Activated CD8-positive, alpha-beta memory T cell treated with anti-CD3 and anti-CD28 coated beads for 24 hours (primary cell): ENCODE data around the gene ZBED4.
A peak's percentile ranks its signal among the peaks of the same experiment; 100 is the strongest.

Experiments used
- DNase-seq: peaks from one replicate; pipeline ENCODE4 v3.0.0-alpha.2; 2020

ZBED4 gene

DNA sequence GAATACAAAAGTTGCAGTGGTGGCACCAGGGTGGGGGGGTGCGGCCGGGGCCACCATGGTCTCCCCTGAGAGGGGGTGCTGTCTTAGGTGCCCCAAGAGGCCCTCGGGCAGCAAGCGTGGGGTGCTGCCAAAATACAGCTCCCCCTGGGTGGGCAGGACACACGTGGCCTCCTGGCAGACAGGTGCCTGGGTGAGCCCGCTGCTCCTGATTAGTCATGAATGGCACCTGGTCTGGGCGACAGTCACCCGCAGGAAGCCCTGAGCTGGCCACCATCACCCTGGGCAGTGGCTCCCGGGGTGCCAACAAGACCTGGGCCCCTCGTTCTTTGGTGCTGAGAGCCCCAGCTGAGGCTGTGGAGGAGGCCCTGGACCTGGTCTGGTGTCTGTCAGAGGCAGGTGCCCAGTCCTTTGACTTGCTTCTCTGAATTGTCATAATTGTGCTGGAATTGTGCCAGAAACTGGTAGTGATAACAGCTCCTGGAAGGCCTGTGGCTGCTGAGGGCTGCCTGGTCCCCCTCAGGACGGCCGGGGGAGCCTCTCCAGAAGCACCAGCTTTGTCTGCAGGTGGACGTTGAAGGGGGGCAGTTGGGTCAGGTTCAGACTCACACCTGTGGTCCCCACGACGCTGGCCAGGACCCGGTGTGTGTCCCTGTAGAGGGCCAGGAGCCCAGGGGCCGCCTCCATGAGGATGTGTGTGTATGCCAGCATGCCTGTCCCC, 49.8 kb downstream of the ZBED4 start:
- DNase-seq: no peak

DNA sequence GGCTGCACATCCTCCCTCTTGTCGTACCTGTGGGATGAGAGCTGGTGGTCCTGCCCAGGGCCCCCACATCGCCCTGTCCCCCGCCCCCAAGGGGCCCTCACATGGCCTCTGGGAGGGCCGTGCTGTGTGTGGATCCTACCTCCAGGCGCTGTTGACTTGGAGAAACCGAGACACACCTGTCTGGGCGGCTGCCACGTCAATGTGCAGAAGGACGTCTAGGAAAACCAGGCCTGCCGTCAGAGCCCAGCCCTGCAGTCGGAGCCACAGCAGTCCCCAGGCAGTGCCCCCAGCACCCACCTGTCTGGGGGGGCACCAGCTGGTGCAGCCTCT, 50.4 kb downstream of the ZBED4 start:
- DNase-seq: no peak

DNA sequence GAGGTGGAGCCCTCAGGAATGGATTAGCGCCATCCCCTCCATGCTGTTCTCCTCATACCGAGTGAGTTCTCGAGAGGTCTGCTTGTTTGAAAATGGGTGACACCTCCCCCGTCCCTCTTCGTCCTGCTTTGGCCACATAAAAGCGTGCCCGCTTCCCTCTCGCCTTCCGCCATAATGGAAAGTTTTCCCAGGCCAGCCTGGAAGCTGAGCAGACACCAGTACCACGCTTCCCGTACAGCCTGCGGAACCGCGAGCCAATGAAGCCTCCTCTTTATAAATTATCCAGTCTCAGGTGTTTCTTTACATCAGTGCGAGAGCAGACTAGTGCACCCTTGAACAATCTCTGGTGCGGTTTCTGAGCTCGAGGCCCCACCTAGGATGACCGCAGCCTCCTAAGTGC, 51.8 kb downstream of the ZBED4 start:
- no peak for DNase-seq

DNA sequence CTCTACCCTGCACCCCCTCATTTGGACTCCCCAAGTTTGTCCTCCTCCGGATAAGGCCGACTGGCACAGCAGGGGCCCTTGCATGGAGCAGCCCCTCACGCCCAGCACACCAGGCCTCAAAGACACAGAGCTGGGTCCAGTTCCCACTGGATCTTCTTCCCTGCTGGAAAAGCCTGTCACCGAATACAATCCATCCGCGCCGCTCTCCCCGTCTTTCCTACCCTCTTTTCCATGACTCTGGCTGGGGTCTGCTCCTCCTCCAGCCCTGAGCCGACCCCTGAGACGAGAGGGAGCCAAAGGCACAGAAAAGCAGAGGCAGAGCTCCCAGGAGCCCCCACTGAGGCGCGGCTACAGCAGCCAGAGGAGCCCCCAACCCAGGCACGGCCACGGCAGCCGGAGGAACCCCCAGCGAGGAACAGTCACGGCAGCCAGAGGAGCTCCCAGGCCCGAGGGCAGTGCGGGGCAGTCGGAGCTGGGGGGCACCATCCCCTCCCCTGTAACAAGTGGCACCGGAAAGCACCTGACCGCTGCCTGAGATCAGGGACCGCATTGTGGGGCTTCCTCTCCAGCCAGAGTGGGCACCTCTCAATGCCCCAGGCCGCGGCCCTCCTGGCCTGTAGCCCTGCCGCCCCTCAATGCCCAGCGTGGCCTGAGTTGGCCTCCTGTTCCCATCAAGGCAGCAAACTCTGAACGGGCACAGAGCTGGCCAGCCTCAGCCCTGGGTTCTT, 52.6 kb downstream of the ZBED4 start:
- no peak for DNase-seq

- DNase-seq: no peak
These were observed 53.2 kb downstream of the ZBED4 start for GRCh38 chr22:49906799-49907290.

GRCh38 chr22:49907807-49908206, 54.2 kb downstream of the ZBED4 start:
- no peak for DNase-seq

DNA sequence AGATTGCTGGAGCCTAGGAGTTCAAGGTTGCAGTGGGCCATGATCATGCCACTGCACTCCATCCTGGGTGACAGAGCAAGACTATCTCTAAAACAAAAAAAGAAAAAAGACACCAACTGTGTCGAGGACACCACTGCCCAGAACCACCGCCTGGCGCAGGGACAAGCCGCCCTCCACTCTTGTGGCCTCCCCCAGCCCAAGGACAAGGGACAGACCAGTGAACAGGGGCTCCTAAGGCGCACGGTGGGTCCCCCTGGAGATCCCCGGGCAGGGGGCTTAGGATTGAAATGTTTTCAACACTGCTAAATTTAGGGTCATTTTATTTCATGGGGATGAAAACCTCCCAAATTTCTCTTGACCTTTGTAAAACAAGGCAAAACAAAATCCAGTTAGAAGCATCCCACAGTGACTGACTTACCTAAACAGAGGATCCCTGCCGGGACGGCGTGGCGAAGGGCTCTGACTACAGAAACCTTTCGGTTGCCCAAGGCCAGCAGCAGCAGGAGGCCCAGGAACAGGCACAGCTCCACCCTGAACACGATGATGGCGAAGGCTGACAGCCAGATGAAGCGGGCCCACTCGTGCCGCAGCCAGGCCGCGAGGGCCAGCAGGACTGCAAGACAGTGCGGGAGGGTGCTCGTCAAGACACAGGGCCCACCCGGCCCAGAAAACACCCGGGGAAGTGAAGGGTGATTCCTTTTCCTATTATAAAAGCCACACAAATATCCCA, 56.0 kb downstream of the ZBED4 start:
- no peak for DNase-seq

GRCh38 chr22:49910229-49911155, 56.8 kb downstream of the ZBED4 start:
- DNase-seq: no peak

GRCh38 chr22:49911881-49912625, 58.4 kb downstream of the ZBED4 start:
- no peak for DNase-seq

GRCh38 chr22:49913026-49913425, 59.4 kb downstream of the ZBED4 start:
- DNase-seq: no peak

- DNase-seq: no peak
These were observed 59.8 kb downstream of the ZBED4 start for GRCh38 chr22:49913446-49913845.

DNA sequence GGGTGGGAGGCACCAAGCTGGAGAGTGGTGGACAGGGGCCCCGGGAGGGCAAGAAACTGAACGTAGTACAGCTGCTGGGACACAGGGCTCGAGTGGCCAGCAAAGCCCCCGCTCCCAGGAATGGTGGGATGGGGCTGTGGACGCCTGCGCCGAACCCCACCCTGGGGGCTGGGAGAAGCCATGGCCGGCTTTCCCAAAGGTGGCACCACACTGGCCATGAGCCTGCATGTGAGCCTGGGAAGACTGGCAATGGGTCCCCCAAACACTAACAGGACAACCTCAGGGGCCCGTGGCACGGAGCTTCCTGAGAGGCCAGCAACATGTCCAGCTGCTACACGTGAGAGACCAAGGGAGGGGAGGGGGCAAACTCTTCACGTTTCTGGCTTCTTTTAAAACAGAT, 60.6 kb downstream of the ZBED4 start:
- DNase-seq: no peak

DNA sequence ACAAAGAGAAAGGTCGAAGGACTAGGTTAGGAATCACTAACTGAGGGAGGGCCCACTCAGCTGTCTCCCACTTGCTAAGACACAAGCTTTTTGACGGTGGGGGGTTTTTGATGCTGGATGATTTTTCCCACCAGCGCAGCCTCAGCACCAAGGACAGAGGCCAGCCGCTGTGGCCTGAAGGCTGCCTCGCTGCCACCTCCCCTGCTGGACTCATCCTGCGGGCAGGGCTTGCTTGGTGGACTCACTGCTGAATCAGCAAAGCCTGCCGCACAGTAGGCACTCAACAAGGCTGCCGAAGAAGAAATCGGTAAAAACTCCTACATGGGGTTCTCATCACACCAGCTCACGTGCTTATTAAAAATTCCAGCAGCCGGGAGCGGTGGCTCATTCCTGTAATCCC, 62.0 kb downstream of the ZBED4 start:
- no peak for DNase-seq

GRCh38 chr22:49916831-49917230, 63.2 kb downstream of the ZBED4 start:
- DNase-seq: no peak

GRCh38 chr22:49917974-49918910, 64.6 kb downstream of the ZBED4 start, which contains the start of the genes ALG12 and CRELD2:
Gene ALG12 (minus strand): TSS chr22:49918438. CDS start chr22:49913765, 4,673 bp downstream.
Gene CRELD2 (plus strand): TSS chr22:49918634. CDS start chr22:49918770, 136 bp downstream.
- peak; percentile 98 for DNase-seq

GRCh38 chr22:49918911-49919881, 65.6 kb downstream of the ZBED4 start:
- DNase-seq: no peak

DNA sequence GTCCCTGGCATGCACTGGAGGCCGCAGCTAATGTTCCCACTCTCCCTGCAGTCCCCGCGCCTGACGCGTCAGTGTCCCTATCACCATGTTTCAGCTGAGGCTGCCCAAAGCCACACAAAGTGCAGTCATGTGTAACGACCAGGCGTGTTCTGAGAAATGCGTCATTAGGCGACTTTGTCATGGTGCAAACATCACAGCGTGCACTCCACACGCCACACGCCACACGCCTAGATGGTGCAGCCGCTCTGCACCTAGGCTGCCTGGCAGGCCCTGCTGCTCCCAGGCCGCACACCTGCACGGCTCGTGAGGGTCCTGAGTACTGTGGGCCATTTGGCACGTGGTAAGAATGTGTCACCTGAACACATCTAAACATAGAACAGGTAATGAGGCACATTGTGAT, 67.2 kb downstream of the ZBED4 start:
- DNase-seq: no peak

- no peak for DNase-seq
These were observed 68.0 kb downstream of the ZBED4 start for GRCh38 chr22:49921508-49922278.

DNA sequence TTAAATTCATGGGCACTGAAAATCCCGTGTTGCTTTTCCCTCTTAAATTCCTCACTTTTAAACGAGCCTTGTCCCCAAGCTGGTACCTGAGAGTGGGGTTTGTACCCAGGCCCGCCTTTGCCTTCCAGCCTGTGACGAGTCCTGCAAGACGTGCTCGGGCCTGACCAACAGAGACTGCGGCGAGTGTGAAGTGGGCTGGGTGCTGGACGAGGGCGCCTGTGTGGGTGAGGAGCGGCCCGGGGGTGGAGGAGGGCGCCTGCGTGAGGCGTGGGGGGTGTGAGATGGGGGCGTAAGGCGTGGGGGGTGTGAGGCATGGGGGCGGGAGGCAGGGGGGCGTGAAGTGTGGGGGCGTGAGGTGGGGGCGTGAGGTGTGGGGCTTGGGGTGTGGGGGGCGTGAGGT, 68.8 kb downstream of the ZBED4 start:
- no peak for DNase-seq
